HepG2 (cell line): ENCODE measurements around the gene CIBAR2. TPM values are rescaled to one million over a fixed set of nuclear protein-coding genes. Genes with fewer than 3 reads are reported as not detected.

Experiments
- AHDC1 ChIP-seq: sonication (generic); formaldehyde crosslinking; IDR thresholded peaks from 2 replicates; pipeline ENCODE4 v1.5.1; 2020; ENCODE audit warnings: mild to moderate bottlenecking, missing genetic modification reagents, borderline replicate concordance
- BRCA1 ChIP-seq: sonication (generic); formaldehyde crosslinking; IDR thresholded peaks from 2 replicates; pipeline ENCODE4 v1.4.0; 2020; ENCODE audit warnings: missing genetic modification reagents
- EEA1 ChIP-seq: sonication (generic); formaldehyde crosslinking; IDR thresholded peaks from 2 replicates; pipeline ENCODE4 v1.5.1; 2020; ENCODE audit warnings: mild to moderate bottlenecking, missing genetic modification reagents, borderline replicate concordance
- GTF2F1 ChIP-seq: fragments of 150-350 bp; IDR thresholded peaks from 2 replicates; pipeline ENCODE4 v1.6.1; 2014; ENCODE audit warnings: low read length
- KDM3A ChIP-seq: IDR thresholded peaks from 2 replicates; pipeline ENCODE4 v1.6.1; 2018; ENCODE audit warnings: low read depth, missing compliant biosample characterization
- PRDM10 ChIP-seq: sonication (generic); formaldehyde crosslinking; IDR thresholded peaks from 2 replicates; pipeline ENCODE4 v1.4.0; 2020; ENCODE audit warnings: low read depth, missing genetic modification reagents
- SMYD3 ChIP-seq: sonication (generic); formaldehyde crosslinking; IDR thresholded peaks from 2 replicates; pipeline ENCODE4 v1.8.1; 2023; ENCODE audit warnings: mild to moderate bottlenecking, missing genetic modification reagents
- ZBTB2 ChIP-seq: sonication (generic); formaldehyde crosslinking; IDR thresholded peaks from 2 replicates; pipeline ENCODE4 v1.8.0; 2022; ENCODE audit warnings: low read depth, missing genetic modification reagents
- ZC3H13 ChIP-seq: sonication (generic); formaldehyde crosslinking; IDR thresholded peaks from 2 replicates; pipeline ENCODE4 v1.8.1; 2023; ENCODE audit warnings: mild to moderate bottlenecking, missing genetic modification reagents, moderate library complexity
- ZFP91 ChIP-seq: sonication (generic); formaldehyde crosslinking; IDR thresholded peaks from 2 replicates; pipeline ENCODE4 v1.9.0; 2022; ENCODE audit warnings: missing genetic modification reagents, mild to moderate bottlenecking, borderline replicate concordance
- ZFY ChIP-seq: sonication (generic); formaldehyde crosslinking; IDR thresholded peaks from 2 replicates; pipeline ENCODE4 v1.4.0; 2020; ENCODE audit warnings: missing genetic modification reagents
- ZKSCAN1 ChIP-seq: fragments of 150-350 bp; IDR thresholded peaks from 2 replicates; pipeline ENCODE4 v1.6.1; 2014; ENCODE audit warnings: low read length
- ZNF275 ChIP-seq: sonication (generic); formaldehyde crosslinking; IDR thresholded peaks from 2 replicates; pipeline ENCODE4 v1.8.0; 2022; ENCODE audit warnings: missing genetic modification reagents, mild to moderate bottlenecking, inconsistent platforms, borderline replicate concordance
- ZNF567 ChIP-seq: sonication (generic); formaldehyde crosslinking; IDR thresholded peaks from 2 replicates; pipeline ENCODE4 v1.8.1; 2023; ENCODE audit warnings: mild to moderate bottlenecking, missing genetic modification reagents, borderline replicate concordance
- ZNF777 ChIP-seq: sonication (generic); formaldehyde crosslinking; IDR thresholded peaks from 2 replicates; pipeline ENCODE4 v1.4.0; 2020; ENCODE audit warnings: missing genetic modification reagents
- polyA plus RNA-seq, 8 experiments: library from polyadenylated mRNA; depleted of rRNA in 3 of 8; stranded (reverse) in 7 of 8; unstranded in 1 of 8; fragments of >200 nt; fragmentation: Illumina TruSeq in 4 of 8; extraction: Trizol in 4 of 8; gene quantifications; 2 replicates each; pipeline versions ENCODE4 v1.2.1 to v1.2.3, GENCODE V29; 2011 to 2016; ENCODE audit warnings: low read depth in 4 of 8, missing spikeins in 1 of 8, mixed read lengths in 1 of 8; ENCODE audit not compliant: insufficient read depth in 1 of 8
- total RNA-seq, 5 experiments: library from RNA; depleted of rRNA; stranded (reverse); fragments of >200 nt; fragmentation: Illumina TruSeq; extraction: Trizol; gene quantifications; 2 replicates each; pipeline ENCODE4 v1.2.3, GENCODE V29; 2016; ENCODE audit warnings: low read depth in 1 of 5

Gene CIBAR2
- total and polyA plus RNA-seq, 2 of the 13 experiments (the other 11 are each of a cell fraction or from before 2014, with no cell fraction given): not detected

- TF ChIP-seq AHDC1 (CRISPR knock-in tag): 0 out of 2 replicates have a peak, but pooled peaks have one; percentile 39
- peak; percentile 40; the same call in 1 of the 2 replicates for TF ChIP-seq PRDM10 (CRISPR knock-in tag)
- TF ChIP-seq SMYD3 (CRISPR knock-in tag): no peak
- TF ChIP-seq ZBTB2 (CRISPR knock-in tag): no peak
- TF ChIP-seq ZFY (CRISPR knock-in tag): peak; percentile 22; the same call in 1 of the 2 replicates
- no peak for TF ChIP-seq GTF2F1
- TF ChIP-seq ZFP91 (CRISPR knock-in tag): peak; percentile 59; the same call in 1 of the 2 replicates
- no peak for TF ChIP-seq ZNF275
- TF ChIP-seq KDM3A (CRISPR knock-in tag): 0 out of 2 replicates have a peak, but pooled peaks have one; percentile 16
- TF ChIP-seq ZNF567 (CRISPR knock-in tag): peak; percentile 5; the same call in 1 of the 2 replicates
- TF ChIP-seq ZC3H13: no peak
- TF ChIP-seq ZNF777 (CRISPR knock-in tag): no peak
- no peak for TF ChIP-seq ZKSCAN1
- TF ChIP-seq EEA1 (CRISPR knock-in tag): no peak
- no peak for TF ChIP-seq BRCA1 (CRISPR knock-in tag)
Measured at GRCh38 chr16:85141491-85142128, 29.3 kb upstream of the CIBAR2 start (continued).
